A549 treated with DMSO at 1 μM for 4 hours (cell line): ENCODE data around the gene ZDHHC16. TPM values are rescaled to one million over a fixed set of nuclear protein-coding genes. Genes with fewer than 3 reads are reported as not detected.

Experiments used
- total RNA-seq: library from RNA; stranded (reverse); fragments of 200-300 nt; extraction: Qiagen RNA extraction; gene quantifications from 5 replicates; pipeline ENCODE4 v1.2.3, GENCODE V29; 2022; ENCODE audit warnings: low read depth

ZDHHC16 gene
- total RNA-seq, result 44.6 to 56.7 TPM (median 50.7 TPM) in 5 replicates

DNA sequence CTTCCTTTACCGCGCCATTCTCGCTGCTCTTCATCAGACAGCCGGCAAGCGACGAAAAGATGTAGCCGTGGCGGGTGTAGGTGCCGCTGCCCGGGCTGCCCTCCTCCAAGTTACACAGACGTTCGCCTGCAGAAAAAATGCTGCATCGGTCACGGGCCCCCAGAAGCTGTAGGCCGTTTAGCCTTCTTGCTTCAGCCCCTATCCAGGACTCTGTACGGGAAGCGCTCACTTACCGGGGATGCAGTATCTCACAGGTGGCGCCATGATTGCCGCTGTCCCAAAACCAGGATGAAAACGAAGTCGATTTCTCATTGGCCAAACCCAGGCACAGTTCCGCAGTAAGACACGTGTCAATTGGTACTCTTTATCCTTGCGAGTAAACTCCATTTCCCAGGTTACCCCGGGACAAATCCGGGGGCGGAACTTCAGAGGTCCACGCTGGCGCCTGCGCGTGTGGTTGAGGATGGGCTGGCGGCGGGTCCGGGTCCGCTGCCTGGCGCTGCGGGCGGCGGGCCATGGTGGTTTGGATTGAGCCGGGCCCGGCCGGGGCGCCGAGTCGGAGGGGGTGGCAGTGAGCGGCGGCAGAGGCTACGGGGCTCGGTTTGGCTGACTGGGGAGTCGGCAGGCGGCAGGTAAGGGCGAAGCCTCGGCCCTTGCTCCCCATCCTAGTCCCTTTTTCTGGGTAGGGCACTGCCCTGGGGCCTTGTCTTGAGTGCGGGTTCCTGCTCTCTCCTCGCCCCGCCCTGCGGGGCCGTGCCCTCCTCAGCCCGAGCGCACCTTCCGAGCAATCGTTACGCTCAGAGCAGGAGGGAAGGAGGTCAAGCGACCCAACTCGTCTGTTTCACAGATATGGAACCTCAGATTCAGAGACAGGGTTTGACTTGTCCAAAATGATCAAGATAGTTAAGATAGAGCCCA, at the start of gene ZDHHC16, which contains the start of gene EXOSC1:
Gene ZDHHC16 (plus strand): TSS at position 454 of the 918 bp plus-strand sequence. CDS start 5,501 bp downstream, outside the sequence.
Gene EXOSC1 (minus strand): TSS at position 285 of the 918 bp plus-strand sequence. CDS start 21 bp downstream, at position 264.

GRCh38 chr10:97400665-97401454, 45.1 kb upstream of the ZDHHC16 start, which contains the start of gene RRP12:
Gene RRP12 (minus strand): TSS chr10:97401340. CDS start chr10:97401231, 109 bp downstream.

DNA sequence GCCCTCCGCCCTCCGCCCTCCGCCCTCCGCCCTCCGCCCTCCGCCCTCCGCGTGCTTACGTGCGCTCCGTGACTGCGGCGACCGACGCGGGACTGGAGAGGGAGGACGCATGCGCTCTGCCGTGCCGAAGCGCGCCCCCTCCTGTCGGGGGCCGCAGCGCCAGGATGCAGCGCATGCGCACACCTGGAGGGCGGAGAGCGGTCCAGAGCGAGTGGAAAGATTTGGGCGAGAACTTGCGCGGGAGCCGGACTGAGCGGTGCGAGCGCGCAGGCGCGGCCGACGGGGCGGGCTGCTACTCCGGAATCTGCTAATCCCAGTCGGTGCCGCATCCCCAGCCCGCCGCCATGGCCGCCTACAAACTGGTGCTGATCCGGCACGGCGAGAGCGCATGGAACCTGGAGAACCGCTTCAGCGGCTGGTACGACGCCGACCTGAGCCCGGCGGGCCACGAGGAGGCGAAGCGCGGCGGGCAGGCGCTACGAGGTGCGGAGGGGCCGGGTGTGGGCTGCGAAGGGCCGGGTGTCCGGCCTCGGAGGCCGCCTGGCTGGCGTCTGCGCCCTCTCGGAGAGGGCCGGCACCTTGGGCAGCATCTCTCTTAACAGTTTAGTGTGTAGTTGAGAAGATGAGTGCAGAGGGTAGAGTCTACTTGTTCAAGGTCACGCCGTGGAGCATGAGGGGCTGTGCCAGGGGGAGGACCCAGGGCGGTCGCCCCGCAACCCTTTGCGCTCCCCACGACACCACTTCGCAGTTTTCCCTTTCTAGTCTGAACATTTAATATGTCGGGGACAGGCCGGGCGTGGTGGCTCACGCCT, 19.8 kb upstream of the ZDHHC16 start, which contains the start of gene PGAM1:
Gene PGAM1 (plus strand): TSS at position 228 of the 812 bp plus-strand sequence. CDS start 117 bp downstream, at position 345.

DNA sequence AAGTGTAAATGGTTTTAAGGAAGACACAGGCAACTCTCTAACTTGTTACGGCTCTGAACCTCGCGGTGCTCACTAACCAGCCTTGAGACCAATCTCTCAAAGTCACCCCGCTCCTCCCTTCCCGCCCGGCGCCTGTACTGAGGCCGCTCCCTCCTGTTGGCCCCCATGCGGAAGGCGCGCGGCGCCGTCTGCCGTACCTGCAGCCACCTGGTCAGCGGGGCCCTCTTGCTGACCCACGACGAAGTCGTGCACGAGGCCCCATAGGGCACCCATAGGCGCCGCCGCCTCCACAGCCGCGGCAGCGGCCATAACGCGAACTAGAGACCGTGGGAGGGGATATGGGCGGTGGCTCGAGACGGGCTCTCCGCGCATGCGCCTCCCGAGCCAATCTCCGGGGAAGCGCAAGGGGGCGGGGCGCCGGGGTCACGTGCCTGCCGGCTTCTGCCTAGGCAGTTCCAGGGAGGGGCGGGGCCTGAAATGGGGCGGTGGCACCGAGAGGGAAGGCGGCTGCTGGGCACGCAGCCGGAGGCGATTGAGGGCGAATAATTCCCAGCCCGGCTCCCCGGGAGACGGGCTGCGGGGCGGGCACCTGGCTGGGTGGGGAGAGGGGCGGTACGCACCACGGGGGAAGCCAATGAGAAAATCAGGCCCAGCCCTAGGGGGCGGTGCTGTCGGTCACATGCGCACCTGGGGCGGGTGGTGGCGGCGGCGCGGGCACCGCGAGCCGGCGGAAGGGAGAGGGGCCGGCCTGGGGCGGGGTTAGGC, 52.3 kb downstream of the ZDHHC16 start, which contains the start of gene MMS19:
Gene MMS19 (minus strand): TSS at position 347 of the 765 bp plus-strand sequence. CDS start 38 bp downstream, at position 309.

GRCh38 chr10:97498841-97499560, 53.0 kb downstream of the ZDHHC16 start, which contains the start of gene UBTD1:
Gene UBTD1 (plus strand): TSS chr10:97498924. CDS start chr10:97499204, 280 bp downstream.

Other genes starting within 250 kb of the ZDHHC16 start
- gene ARHGAP19, start 153.5 kb upstream of the ZDHHC16 start, total RNA-seq, result 5.0 to 6.3 TPM (median 5.3 TPM) in 5 replicates
- 0.78 to 2.2 TPM (median 1.7 TPM) in 5 replicates for gene FRAT1, start 126.9 kb upstream of the ZDHHC16 start, total RNA-seq
- 6.0 to 8.5 TPM (median 8.2 TPM) in 5 replicates for gene FRAT2, start 111.4 kb upstream of the ZDHHC16 start, total RNA-seq
- gene RRP12, start 44.8 kb upstream of the ZDHHC16 start, total RNA-seq, result 58.5 to 74.6 TPM (median 60.5 TPM) in 5 replicates
- gene PGAM1, start 20.0 kb upstream of the ZDHHC16 start, total RNA-seq, result 583 to 640 TPM (median 631 TPM) in 5 replicates
- 53.5 to 58.6 TPM (median 54.4 TPM) in 5 replicates for gene EXOSC1, start 169 bp upstream of the ZDHHC16 start, total RNA-seq
- gene MMS19, start 52.2 kb downstream of the ZDHHC16 start, total RNA-seq, result 34.2 to 51.5 TPM (median 48.9 TPM) in 5 replicates
- 15.7 to 20.4 TPM (median 17.4 TPM) in 5 replicates for gene UBTD1, start 52.7 kb downstream of the ZDHHC16 start, total RNA-seq
- gene ANKRD2, start 126.6 kb downstream of the ZDHHC16 start, total RNA-seq, result 2.9 to 5.1 TPM (median 4.3 TPM) in 5 replicates
- 0.57 to 1.2 TPM (median 0.96 TPM) in 5 replicates for gene HOGA1, start 138.2 kb downstream of the ZDHHC16 start, total RNA-seq
- not detected in 5 replicates for gene C10orf62, start 143.5 kb downstream of the ZDHHC16 start, total RNA-seq
- gene MORN4, start 187.3 kb downstream of the ZDHHC16 start, total RNA-seq, result 6.8 to 8.5 TPM (median 7.3 TPM) in 5 replicates
- 27.9 to 32.8 TPM (median 31.9 TPM) in 5 replicates for gene PI4K2A, start 194.5 kb downstream of the ZDHHC16 start, total RNA-seq
- 73.6 to 110 TPM (median 82.0 TPM) in 5 replicates for gene AVPI1, start 241.1 kb downstream of the ZDHHC16 start, total RNA-seq